Uterus (tissue), 4 donors: ENCODE measurements around the gene TTC6. TPM values are rescaled to one million over a fixed set of nuclear protein-coding genes. Genes with fewer than 3 reads are reported as not detected.

Experiments used
- DNase-seq, 2 donors: peaks; one replicate each; pipeline ENCODE4 v3.0.0-alpha.2; 2019 to 2020
- H3K27ac ChIP-seq, 2 donors: fragments of 200-600 bp; sonication (generic); 1 replicate in 1 of 2; 2 replicates in 1 of 2; pipeline ENCODE4 v1.5.1; 2016 to 2018
- H3K27me3 ChIP-seq, 2 donors: fragments of 200-600 bp; sonication (generic); one replicate each; pipeline ENCODE4 v1.5.1; 2018 to 2019; ENCODE audit warnings: control low read depth in 1 of 2
- H3K36me3 ChIP-seq, 2 donors: fragments of 200-600 bp; sonication (generic); one replicate each; pipeline ENCODE4 v1.5.1; 2019; ENCODE audit warnings: control low read depth in 1 of 2
- H3K4me1 ChIP-seq, 2 donors: fragments of 200-600 bp; sonication (generic); one replicate each; pipeline ENCODE4 v1.5.1; 2018 to 2019; ENCODE audit warnings: control low read depth in 1 of 2
- H3K4me3 ChIP-seq, 2 donors: fragments of 200-600 bp; sonication (generic); 1 replicate in 1 of 2; 2 replicates in 1 of 2; pipeline ENCODE4 v1.5.1; 2018 to 2019; ENCODE audit warnings: mild to moderate bottlenecking in 1 of 2
- H3K9me3 ChIP-seq, 2 donors: fragments of 200-600 bp; sonication (generic); one replicate each; pipeline ENCODE4 v1.5.1; 2019; ENCODE audit warnings: control low read depth in 1 of 2
- POLR2A ChIP-seq, 2 donors: fragments of 450-650 bp; IDR thresholded peaks; one replicate each; pipeline ENCODE4 v1.6.1; 2016; ENCODE audit warnings: antibody characterized with exemption in 2 of 2, mild to moderate bottlenecking in 1 of 2, moderate library complexity in 1 of 2
- intact Hi-C: fragments of 100-400 bp; cut with DNase I; formaldehyde crosslinking; loops from one replicate; pipeline ENCODE4 v1.15.1; 2023; ENCODE audit warnings: low total_unique reads
- total RNA-seq, 4 donors: library from RNA; depleted of rRNA in 3 of 4; stranded (reverse); fragments of >200 nt in 3 of 4; gene quantifications; one replicate each; pipeline versions ENCODE4 v1.1.0 to v1.2.4, GENCODE V29; 2014 to 2023
- TF ChIP-seq, protein P1 (sequence below), 4 experiments: fragments of 200-600 bp in 2 of 4; fragments of 450-650 bp in 2 of 4; sonication (generic) in 2 of 4; IDR thresholded peaks; one replicate each; pipeline ENCODE4 v1.5.1; 2016 to 2019; ENCODE audit warnings: antibody characterized with exemption in 4 of 4, mild to moderate bottlenecking in 2 of 4, moderate library complexity in 1 of 4
- donor health status: DM: yes; HTN: yes; CAD: no.

TTC6 gene, protein sequence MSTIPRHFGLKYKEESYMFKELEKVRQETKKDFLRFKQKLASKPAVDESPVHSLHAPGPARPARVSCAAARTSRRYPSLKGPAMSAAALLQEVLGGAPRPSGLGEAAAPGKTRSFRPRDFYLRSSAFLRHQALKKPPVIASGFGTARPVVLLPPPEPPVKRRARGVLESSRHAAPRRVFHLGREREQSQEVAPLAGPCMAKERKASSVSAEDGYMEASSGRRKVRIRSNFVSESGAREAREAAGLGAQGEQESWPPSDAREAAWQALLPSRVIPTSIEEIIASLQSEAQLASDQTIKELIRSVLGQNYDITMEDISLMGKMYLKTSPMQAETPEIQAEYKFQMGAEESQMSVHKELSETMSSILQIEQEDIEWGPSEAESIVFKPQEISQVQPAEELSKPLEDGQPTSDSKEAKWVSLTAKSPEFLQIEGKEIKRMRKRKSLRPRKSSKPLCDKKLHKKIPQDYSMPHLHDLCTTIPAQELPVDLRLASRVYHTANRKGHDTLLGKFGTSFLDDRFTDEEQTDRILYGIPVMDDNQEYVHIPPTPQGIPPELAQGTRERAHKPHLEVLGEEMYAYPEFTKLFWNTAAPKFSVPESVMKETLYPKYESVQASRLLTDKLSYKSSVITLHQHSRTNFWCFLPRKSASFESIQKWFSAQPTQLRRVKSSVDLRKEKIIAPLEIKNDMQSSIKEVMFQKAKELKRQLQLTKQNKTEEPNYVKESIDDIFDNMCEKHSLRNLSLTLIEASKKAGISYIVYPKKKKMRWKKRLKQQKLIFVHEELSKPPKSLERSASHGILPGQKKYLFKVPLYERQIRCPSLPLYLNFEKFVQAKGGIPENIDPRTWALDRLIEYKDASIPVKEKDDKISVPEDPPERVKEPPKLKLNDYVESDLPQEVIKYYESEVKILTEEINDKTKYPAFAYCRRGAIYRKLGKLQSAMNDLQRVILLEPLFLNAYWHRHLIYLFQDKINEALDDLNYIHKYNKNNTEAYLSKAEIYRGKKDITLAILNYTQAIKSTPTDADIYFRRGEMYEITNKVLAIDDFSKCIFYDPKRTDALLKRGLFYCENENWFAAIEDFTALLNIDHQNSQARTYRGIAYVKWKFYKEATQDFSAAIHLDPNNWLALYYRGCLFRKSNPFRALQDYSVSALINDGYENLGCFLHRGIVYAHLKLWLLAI (N-terminal part only)
- total RNA-seq: under 1 TPM in 1 of 4 donors, not detected in 3; 0.07 TPM

DNA sequence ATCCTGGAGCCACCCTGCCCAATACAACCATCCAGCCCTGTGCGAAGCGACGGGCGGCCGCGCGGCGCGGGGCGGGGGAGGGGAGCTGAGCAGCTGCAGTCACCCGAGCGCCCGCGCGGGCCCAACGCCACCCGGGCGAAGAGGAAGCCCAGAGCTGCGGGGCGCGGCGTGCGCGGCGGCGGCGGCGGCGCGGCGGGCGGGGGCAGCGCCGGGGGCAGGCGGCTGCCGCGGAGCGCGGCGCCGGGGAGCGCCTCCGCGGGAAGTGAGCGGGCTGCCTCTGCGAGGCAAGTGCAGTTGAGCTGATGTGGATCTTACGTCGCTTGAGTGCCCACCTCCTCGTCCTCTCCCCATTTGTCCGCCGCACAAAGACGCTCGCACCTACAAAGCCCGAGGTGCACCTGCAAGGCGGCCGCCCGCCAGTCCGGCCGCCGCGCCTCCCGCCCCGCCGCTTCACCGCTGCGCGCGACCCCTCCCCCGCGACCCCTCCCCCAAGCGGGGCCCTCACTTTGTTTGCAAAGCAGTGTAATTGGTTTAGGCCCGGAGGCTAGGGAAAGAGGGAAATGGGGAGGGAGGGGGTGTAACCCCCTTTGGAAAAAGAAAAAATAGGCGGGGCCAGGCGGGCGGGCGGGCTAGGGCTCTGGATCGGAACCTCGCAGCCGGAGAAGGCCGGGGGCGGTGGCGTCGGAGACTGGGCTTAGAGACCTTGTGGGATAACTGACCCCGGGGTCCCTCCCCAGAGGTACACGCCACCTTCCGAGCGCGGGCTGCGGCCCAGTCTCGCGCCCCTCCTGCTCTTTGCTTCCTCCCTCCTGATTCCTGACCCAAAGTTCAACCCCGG lies at the start of gene TTC6, which contains the start of gene FOXA1:
TTC6 (plus strand) TSS at position 659 of the 838 bp plus-strand sequence. CDS start 26,436 bp downstream, outside the sequence.
FOXA1 (minus strand) TSS at position 279 of the 838 bp plus-strand sequence; CDS start at position 2, 277 bp downstream.
- intact Hi-C loops: no loop called here

DNA sequence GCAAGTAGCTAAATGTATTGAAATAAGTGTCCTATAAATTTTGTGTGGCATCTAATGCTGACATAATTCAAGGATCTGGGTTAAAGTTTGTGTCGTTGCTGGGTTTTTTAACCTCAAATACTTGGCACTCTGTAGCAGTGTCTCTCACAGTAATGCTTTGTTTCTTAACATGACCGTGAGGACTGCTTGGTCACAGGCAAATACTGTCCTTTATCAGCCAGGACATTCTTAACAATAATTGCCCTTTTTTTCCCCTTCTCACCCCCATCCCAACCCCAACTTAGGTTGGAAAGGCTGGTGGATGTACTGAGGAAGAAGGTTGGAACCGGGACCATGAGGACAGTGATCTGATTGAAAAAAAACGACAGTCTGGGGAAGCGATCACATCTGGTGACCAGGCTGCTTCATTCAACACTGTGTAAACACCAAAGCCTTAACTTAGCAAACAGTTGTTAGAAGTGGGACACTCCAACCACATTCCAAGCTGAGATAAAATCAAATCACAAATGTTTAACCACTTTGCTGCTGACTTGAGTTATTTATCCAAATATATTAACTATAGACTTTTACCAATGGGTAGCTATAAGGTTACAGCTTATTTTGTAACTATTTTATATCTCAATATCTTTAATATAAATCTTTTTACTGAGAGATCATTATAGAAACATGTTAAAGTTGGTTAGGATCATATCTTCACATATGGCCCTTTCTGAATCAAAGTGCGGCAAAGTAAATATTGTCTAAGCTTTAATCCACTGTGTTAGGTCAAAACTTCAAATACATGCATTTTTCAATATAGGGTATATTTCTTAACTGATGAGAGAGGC lies 48.6 kb upstream of the TTC6 start:
- DNase-seq: no peak
- TF ChIP-seq, protein P1, sequence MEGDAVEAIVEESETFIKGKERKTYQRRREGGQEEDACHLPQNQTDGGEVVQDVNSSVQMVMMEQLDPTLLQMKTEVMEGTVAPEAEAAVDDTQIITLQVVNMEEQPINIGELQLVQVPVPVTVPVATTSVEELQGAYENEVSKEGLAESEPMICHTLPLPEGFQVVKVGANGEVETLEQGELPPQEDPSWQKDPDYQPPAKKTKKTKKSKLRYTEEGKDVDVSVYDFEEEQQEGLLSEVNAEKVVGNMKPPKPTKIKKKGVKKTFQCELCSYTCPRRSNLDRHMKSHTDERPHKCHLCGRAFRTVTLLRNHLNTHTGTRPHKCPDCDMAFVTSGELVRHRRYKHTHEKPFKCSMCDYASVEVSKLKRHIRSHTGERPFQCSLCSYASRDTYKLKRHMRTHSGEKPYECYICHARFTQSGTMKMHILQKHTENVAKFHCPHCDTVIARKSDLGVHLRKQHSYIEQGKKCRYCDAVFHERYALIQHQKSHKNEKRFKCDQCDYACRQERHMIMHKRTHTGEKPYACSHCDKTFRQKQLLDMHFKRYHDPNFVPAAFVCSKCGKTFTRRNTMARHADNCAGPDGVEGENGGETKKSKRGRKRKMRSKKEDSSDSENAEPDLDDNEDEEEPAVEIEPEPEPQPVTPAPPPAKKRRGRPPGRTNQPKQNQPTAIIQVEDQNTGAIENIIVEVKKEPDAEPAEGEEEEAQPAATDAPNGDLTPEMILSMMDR (IDR thresholded peaks at IDR 0.05): no peak
- TF ChIP-seq POLR2A (IDR thresholded peaks at IDR 0.05): no peak
- H3K27me3 ChIP-seq: no peaks in the 10 kb centered on the region
- H3K4me3 ChIP-seq: no peak overlapping the region
- intact Hi-C loops: no loop called here
- H3K9me3 ChIP-seq: no peaks in the 10 kb centered on the region
- H3K27ac ChIP-seq: no peak overlapping the region
- no peaks in the 10 kb centered on the region for H3K36me3 ChIP-seq
- no peaks in the 10 kb centered on the region for H3K4me1 ChIP-seq

More for the DNA sequence above, at the start of gene TTC6, which contains the start of gene FOXA1:
- no peaks in the 10 kb centered on the region for H3K9me3 ChIP-seq
- no peak for TF ChIP-seq POLR2A (IDR thresholded peaks at IDR 0.05)
- TF ChIP-seq, protein P1 (IDR thresholded peaks at IDR 0.05): no peak
- peaks cover 0 to 18% of the 10 kb centered on the region in 2 donors for H3K4me1 ChIP-seq
- DNase-seq: no peak
- H3K27ac ChIP-seq: no peak within 1 kb of the TSS
- H3K4me3 ChIP-seq: peak within 1 kb of the TSS in 1 of 2 donors; percentile 30
- H3K36me3 ChIP-seq: no peaks in the 10 kb centered on the region
- H3K27me3 ChIP-seq: peaks cover 44 to 89% of the 10 kb centered on the region in 2 donors

DNA sequence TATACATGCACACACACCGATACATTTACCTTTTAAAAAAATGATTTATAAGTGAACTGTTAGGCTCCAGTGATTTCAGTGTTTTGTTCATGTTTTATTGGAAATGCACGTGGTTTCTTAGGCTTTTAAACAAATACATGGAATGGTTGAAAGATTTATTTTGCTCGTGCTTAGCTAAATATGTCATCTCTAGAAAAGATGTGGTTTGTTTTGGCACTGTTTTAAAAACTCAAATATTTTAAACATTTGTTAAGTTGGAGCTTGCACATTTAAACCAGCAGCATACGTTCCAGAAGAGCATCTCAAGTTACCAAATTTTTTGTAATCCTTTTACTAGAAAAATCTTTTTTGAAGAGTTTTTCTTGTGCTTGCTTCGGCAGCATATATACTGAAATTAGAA lies 44.9 kb upstream of the TTC6 start:
- no peak for TF ChIP-seq POLR2A (IDR thresholded peaks at IDR 0.05)
- TF ChIP-seq, protein P1 (IDR thresholded peaks at IDR 0.05): no peak
- H3K36me3 ChIP-seq: no peaks in the 10 kb centered on the region
- H3K27me3 ChIP-seq: no peaks in the 10 kb centered on the region
- no peak overlapping the region for H3K27ac ChIP-seq
- no peak overlapping the region for H3K4me3 ChIP-seq
- DNase-seq: no peak
- intact Hi-C loops: no loop called here
- H3K9me3 ChIP-seq: peaks cover 0 to 10% of the 10 kb centered on the region in 2 donors
- H3K4me1 ChIP-seq: no peaks in the 10 kb centered on the region

DNA sequence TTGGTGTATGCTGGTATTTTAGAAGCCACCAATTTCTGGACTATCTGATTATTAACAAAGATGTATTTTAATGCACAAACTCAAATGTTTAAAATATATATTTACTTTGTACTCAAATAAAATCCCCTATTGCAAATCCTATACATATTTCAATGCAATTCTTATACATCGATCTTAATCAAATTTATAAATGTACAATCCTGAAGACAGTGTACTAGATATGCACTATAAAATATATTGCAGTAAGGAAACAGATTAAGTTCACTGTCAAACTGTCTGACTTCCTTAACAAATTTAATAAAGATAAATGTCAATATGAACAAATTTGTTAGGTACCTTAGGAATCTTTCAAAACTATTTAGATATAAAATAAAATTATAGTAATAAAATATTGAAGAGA lies 44.3 kb upstream of the TTC6 start:
- TF ChIP-seq POLR2A (IDR thresholded peaks at IDR 0.05): no peak
- TF ChIP-seq, protein P1 (IDR thresholded peaks at IDR 0.05): no peak
- intact Hi-C loops: no loop called here

More for the DNA sequence above, 44.3 kb upstream of the TTC6 start:
- H3K4me3 ChIP-seq: no peak overlapping the region
- H3K36me3 ChIP-seq: no peaks in the 10 kb centered on the region
- no peak overlapping the region for H3K27ac ChIP-seq
- no peaks in the 10 kb centered on the region for H3K4me1 ChIP-seq
- no peak for DNase-seq
- peaks cover 0 to 10% of the 10 kb centered on the region in 2 donors for H3K9me3 ChIP-seq
- no peaks in the 10 kb centered on the region for H3K27me3 ChIP-seq
